HepG2 (cell line): ENCODE measurements around the gene NRAP.

Experiments
- GABPA ChIP-seq, 2 experiments: IDR thresholded peaks; 2 replicates each; pipeline ENCODE4 v1.6.1; 2011 to 2016; ENCODE audit warnings: low read depth in 2 of 2, low read length in 1 of 2, missing biosample characterization in 1 of 2, missing genetic modification characterization in 1 of 2
- MYC ChIP-seq: sonication (generic); formaldehyde crosslinking; IDR thresholded peaks from 2 replicates; pipeline ENCODE4 v1.9.0; 2021; ENCODE audit warnings: missing genetic modification reagents, borderline replicate concordance
- TAF1 ChIP-seq: sonication (generic); formaldehyde crosslinking; IDR thresholded peaks from 2 replicates; pipeline ENCODE4 v1.4.0; 2020; ENCODE audit warnings: missing genetic modification reagents
- TBX3 ChIP-seq: fragments of 450-650 bp; IDR thresholded peaks from 2 replicates; pipeline ENCODE4 v1.6.1; 2017; ENCODE audit warnings: antibody characterized with exemption, mild to moderate bottlenecking, inconsistent platforms, borderline replicate concordance
- THAP7 ChIP-seq: sonication (generic); formaldehyde crosslinking; IDR thresholded peaks from 2 replicates; pipeline ENCODE4 v1.8.1; 2023; ENCODE audit warnings: mild to moderate bottlenecking, missing genetic modification reagents
- WIZ ChIP-seq: sonication (generic); formaldehyde crosslinking; IDR thresholded peaks from 2 replicates; pipeline ENCODE4 v1.5.1; 2020; ENCODE audit warnings: mild to moderate bottlenecking, missing genetic modification reagents
- ZBTB2 ChIP-seq: sonication (generic); formaldehyde crosslinking; IDR thresholded peaks from 2 replicates; pipeline ENCODE4 v1.8.0; 2022; ENCODE audit warnings: low read depth, missing genetic modification reagents
- ZNF407 ChIP-seq: sonication (generic); formaldehyde crosslinking; IDR thresholded peaks from one replicate; pipeline ENCODE4 v1.5.1; 2020; ENCODE audit warnings: mild to moderate bottlenecking, missing genetic modification reagents; ENCODE audit errors: not compliant biosample characterization
- TF ChIP-seq, protein P1 (sequence below): sonication (generic); formaldehyde crosslinking; IDR thresholded peaks from 2 replicates; pipeline ENCODE4 v1.4.0; 2020; ENCODE audit warnings: mild to moderate bottlenecking, low read depth, missing genetic modification reagents
- TF ChIP-seq, protein P2 (sequence below): sonication (generic); formaldehyde crosslinking; IDR thresholded peaks from 2 replicates; pipeline ENCODE4 v1.5.0; 2020; ENCODE audit warnings: mild to moderate bottlenecking, missing genetic modification reagents, moderate library complexity
- TF ChIP-seq, protein P3 (sequence below): conservative IDR thresholded peaks from 2 replicates; pipeline ENCODE4 v1.6.1; 2018; ENCODE audit warnings: missing genetic modification reagents

GRCh38 chr10:113644185-113645120 is 19.4 kb downstream of the NRAP start:
- TF ChIP-seq, protein P1, sequence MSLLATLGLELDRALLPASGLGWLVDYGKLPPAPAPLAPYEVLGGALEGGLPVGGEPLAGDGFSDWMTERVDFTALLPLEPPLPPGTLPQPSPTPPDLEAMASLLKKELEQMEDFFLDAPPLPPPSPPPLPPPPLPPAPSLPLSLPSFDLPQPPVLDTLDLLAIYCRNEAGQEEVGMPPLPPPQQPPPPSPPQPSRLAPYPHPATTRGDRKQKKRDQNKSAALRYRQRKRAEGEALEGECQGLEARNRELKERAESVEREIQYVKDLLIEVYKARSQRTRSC (CRISPR knock-in tag), result no peak
- no peak for TF ChIP-seq ZNF407 (CRISPR knock-in tag)
- TF ChIP-seq, protein P2, sequence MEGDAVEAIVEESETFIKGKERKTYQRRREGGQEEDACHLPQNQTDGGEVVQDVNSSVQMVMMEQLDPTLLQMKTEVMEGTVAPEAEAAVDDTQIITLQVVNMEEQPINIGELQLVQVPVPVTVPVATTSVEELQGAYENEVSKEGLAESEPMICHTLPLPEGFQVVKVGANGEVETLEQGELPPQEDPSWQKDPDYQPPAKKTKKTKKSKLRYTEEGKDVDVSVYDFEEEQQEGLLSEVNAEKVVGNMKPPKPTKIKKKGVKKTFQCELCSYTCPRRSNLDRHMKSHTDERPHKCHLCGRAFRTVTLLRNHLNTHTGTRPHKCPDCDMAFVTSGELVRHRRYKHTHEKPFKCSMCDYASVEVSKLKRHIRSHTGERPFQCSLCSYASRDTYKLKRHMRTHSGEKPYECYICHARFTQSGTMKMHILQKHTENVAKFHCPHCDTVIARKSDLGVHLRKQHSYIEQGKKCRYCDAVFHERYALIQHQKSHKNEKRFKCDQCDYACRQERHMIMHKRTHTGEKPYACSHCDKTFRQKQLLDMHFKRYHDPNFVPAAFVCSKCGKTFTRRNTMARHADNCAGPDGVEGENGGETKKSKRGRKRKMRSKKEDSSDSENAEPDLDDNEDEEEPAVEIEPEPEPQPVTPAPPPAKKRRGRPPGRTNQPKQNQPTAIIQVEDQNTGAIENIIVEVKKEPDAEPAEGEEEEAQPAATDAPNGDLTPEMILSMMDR (CRISPR knock-in tag), result no peak
- no peak for TF ChIP-seq TAF1 (CRISPR knock-in tag)
- TF ChIP-seq, protein P3, sequence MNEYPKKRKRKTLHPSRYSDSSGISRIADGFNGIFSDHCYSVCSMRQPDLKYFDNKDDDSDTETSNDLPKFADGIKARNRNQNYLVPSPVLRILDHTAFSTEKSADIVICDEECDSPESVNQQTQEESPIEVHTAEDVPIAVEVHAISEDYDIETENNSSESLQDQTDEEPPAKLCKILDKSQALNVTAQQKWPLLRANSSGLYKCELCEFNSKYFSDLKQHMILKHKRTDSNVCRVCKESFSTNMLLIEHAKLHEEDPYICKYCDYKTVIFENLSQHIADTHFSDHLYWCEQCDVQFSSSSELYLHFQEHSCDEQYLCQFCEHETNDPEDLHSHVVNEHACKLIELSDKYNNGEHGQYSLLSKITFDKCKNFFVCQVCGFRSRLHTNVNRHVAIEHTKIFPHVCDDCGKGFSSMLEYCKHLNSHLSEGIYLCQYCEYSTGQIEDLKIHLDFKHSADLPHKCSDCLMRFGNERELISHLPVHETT (CRISPR knock-in tag), result no peak
- no peak for TF ChIP-seq THAP7
- no peak for TF ChIP-seq MYC (CRISPR knock-in tag)
- no peak for TF ChIP-seq ZBTB2
- no peak for TF ChIP-seq GABPA (IDR thresholded peaks at IDR 0.05; ENCODE audit: low read depth, low read length)
- TF ChIP-seq GABPA (CRISPR knock-in tag; IDR thresholded peaks at IDR 0.05; ENCODE audit: low read depth), result no peak
- no peak for TF ChIP-seq TBX3
- no peak for TF ChIP-seq WIZ
